Cardiac muscle cell (in vitro differentiated cells and primary cell): ENCODE data around the gene MROH9. TPM values are rescaled to one million over a fixed set of nuclear protein-coding genes. Genes with fewer than 3 reads are reported as not detected.
A peak's percentile ranks its signal among the peaks of the same experiment; 100 is the strongest.

Source experiments
- DNase-seq, 2 donors: peaks; one replicate each; pipeline versions ENCODE4 v3.0.0 to v3.0.0-alpha.2; 2010 to 2017; ENCODE audit warnings: low read depth in 1 of 2, low spot score in 1 of 2
- H3K27ac ChIP-seq: fragments of 200-600 bp; sonication (generic); 2 replicates; pipeline ENCODE4 v1.5.1; 2016
- H3K27me3 ChIP-seq: fragments of 200-600 bp; sonication (generic); 2 replicates; pipeline ENCODE4 v1.6.0; 2016; ENCODE audit warnings: control low read depth
- H3K36me3 ChIP-seq: fragments of 200-600 bp; sonication (generic); 2 replicates; pipeline ENCODE4 v1.5.1; 2016; ENCODE audit warnings: control low read depth
- H3K4me1 ChIP-seq: fragments of 200-600 bp; sonication (generic); 2 replicates; pipeline ENCODE4 v1.8.1; 2017; ENCODE audit warnings: low read depth, mild to moderate bottlenecking, mixed run types
- H3K4me3 ChIP-seq: fragments of 200-600 bp; sonication (generic); 2 replicates; pipeline ENCODE4 v1.5.1; 2016; ENCODE audit warnings: mild to moderate bottlenecking
- H3K9me3 ChIP-seq: fragments of 200-600 bp; sonication (generic); 2 replicates; pipeline ENCODE4 v1.5.1; 2017; ENCODE audit warnings: low read depth, mild to moderate bottlenecking, control low read depth
- CTCF ChIP-seq: IDR thresholded peaks from 2 replicates; pipeline ENCODE4 v1.5.1; 2012; ENCODE audit warnings: low read depth, mild to moderate bottlenecking, low read length
- polyA plus RNA-seq: library from polyadenylated mRNA; unstranded; fragments of >200 nt; fragmentation: Nextera tagmentation; extraction: Ambion mirVana; gene quantifications from 2 replicates; pipeline ENCODE4 v1.2.1, GENCODE V29; 2016
- total RNA-seq: library from RNA; depleted of rRNA; stranded (reverse); fragments of >200 nt; gene quantifications from 2 replicates; pipeline ENCODE4 v1.2.3, GENCODE V29; 2016

MROH9 gene
- total and polyA plus RNA-seq, 2 experiments from 2014 or later, result not detected

GRCh38 chr1:171110621-171111326 lies 175.4 kb downstream of the MROH9 start:
- Histone ChIP-seq H3K4me3 (no peak overlapping the region), H3K36me3 (no peaks in the 10 kb centered on the region), H3K27ac (no peak overlapping the region), H3K27me3 (no peaks in the 10 kb centered on the region), H3K4me1 (no peaks in the 10 kb centered on the region), H3K9me3 (no peaks in the 10 kb centered on the region)
- no peak for TF ChIP-seq CTCF
- DNase-seq, result peak in 1 of 2 donors; percentile 73

GRCh38 chr1:171112119-171112518 lies 176.8 kb downstream of the MROH9 start:
- Histone ChIP-seq H3K27ac (no peak overlapping the region), H3K4me1 (no peaks in the 10 kb centered on the region), H3K27me3 (no peaks in the 10 kb centered on the region), H3K36me3 (no peaks in the 10 kb centered on the region), H3K4me3 (no peak overlapping the region), H3K9me3 (no peaks in the 10 kb centered on the region)
- DNase-seq, result no peak
- no peak for TF ChIP-seq CTCF

GRCh38 chr1:171113382-171113781 lies 178.0 kb downstream of the MROH9 start:
- H3K27ac ChIP-seq, result no peak overlapping the region
- H3K27me3 ChIP-seq, result no peaks in the 10 kb centered on the region
- no peaks in the 10 kb centered on the region for H3K36me3 ChIP-seq
- no peak for DNase-seq
- no peak overlapping the region for H3K4me3 ChIP-seq
- TF ChIP-seq CTCF, result no peak
- H3K9me3 ChIP-seq, result no peaks in the 10 kb centered on the region
- H3K4me1 ChIP-seq, result no peaks in the 10 kb centered on the region

Other genes starting within 250 kb of the MROH9 start
- not detected in 2 replicates for gene FMO3, start 155.4 kb downstream of the MROH9 start, total RNA-seq
- gene FMO3, start 155.4 kb downstream of the MROH9 start, polyA plus RNA-seq, result not detected in 2 replicates
- gene FMO2, start 249.8 kb downstream of the MROH9 start, total RNA-seq, result not detected in 2 replicates
- not detected in 2 replicates for gene FMO2, start 249.8 kb downstream of the MROH9 start, polyA plus RNA-seq